ENCODE measurements around the gene DHRS2.

Gene DHRS2

DNA sequence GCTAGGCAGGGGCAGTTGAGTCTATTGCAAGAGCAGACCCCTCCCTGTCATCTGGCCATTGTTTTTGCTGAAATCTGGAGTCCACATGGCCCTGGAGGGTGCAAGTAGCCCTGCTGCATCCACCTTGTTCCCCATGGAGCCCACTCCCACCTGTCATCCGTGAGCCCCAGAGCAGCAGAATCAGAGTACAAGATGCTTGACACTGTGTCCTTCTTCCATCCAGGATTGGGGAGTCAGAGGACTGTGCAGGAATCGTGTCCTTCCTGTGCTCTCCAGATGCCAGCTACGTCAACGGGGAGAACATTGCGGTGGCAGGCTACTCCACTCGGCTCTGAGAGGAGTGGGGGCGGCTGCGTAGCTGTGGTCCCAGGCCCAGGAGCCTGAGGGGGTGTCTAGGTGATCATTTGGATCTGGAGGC is 8.8 kb downstream of the DHRS2 start:
- ChIA-PET POLR2A (no interaction called here), CTCF (interaction anchor here (1.5 kb wide), 1 partner anchor 13 kb away, joined by 5 read pairs; no protein-coding TSS in a partner anchor)
- TF ChIP-seq BHLHE40 (IDR thresholded peaks at IDR 0.05; ENCODE audit: borderline replicate concordance) (no peak), TARDBP (IDR thresholded peaks at IDR 0.05) (no peak), ARNT (IDR thresholded peaks at IDR 0.05) (no peak), NFRKB (IDR thresholded peaks at IDR 0.05) (no peak), CTBP1 (IDR thresholded peaks at IDR 0.05; ENCODE audit: borderline replicate concordance) (no peak), SP1 (IDR thresholded peaks at IDR 0.05) (no peak), ELF4 (IDR thresholded peaks at IDR 0.05) (no peak), FOXK2 (IDR thresholded peaks at IDR 0.05) (no peak), HDGF (IDR thresholded peaks at IDR 0.05; ENCODE audit: borderline replicate concordance) (no peak), ZNF384 (IDR thresholded peaks at IDR 0.05) (no peak), L3MBTL2 (conservative IDR thresholded peaks at IDR 0.05) (no peak), LEF1 (IDR thresholded peaks at IDR 0.05; ENCODE audit: borderline replicate concordance) (no peak), FOXA1 (IDR thresholded peaks at IDR 0.05) (no peak), SUZ12 (IDR thresholded peaks at IDR 0.05) (no peak), FOXM1 (IDR thresholded peaks at IDR 0.05; ENCODE audit: borderline replicate concordance) (no peak)
- TF ChIP-seq, protein P1, sequence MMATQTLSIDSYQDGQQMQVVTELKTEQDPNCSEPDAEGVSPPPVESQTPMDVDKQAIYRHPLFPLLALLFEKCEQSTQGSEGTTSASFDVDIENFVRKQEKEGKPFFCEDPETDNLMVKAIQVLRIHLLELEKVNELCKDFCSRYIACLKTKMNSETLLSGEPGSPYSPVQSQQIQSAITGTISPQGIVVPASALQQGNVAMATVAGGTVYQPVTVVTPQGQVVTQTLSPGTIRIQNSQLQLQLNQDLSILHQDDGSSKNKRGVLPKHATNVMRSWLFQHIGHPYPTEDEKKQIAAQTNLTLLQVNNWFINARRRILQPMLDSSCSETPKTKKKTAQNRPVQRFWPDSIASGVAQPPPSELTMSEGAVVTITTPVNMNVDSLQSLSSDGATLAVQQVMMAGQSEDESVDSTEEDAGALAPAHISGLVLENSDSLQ (IDR thresholded peaks at IDR 0.05) = no peak
- DNase-seq (ENCODE audit: extremely low spot score) = no peak

GRCh38 chr14:23645504-23645811 is 9.3 kb downstream of the DHRS2 start:
- TF ChIP-seq SP1 (IDR thresholded peaks at IDR 0.05) = no peak
- DNase-seq (ENCODE audit: extremely low spot score) = no peak
- ChIA-PET CTCF (interaction anchor here (1.5 kb wide), 1 partner anchor 13 kb away, joined by 5 read pairs; no protein-coding TSS in a partner anchor), POLR2A (no interaction called here)

- ChIA-PET CTCF (interaction anchor here (1.0 to 1.5 kb wide), 2 partner anchors 13 to 14 kb away, joined by 3 to 5 read pairs; no protein-coding TSS in a partner anchor), POLR2A (no interaction called here)
- no peak for TF ChIP-seq SUZ12 (IDR thresholded peaks at IDR 0.05)
- no peak for TF ChIP-seq ELF4 (IDR thresholded peaks at IDR 0.05)
- no peak for TF ChIP-seq BHLHE40 (IDR thresholded peaks at IDR 0.05; ENCODE audit: borderline replicate concordance)
- TF ChIP-seq FOXK2 (IDR thresholded peaks at IDR 0.05) = no peak
- no peak for TF ChIP-seq FOXA1 (IDR thresholded peaks at IDR 0.05)
- TF ChIP-seq L3MBTL2 (conservative IDR thresholded peaks at IDR 0.05) = no peak
- TF ChIP-seq LEF1 (IDR thresholded peaks at IDR 0.05; ENCODE audit: borderline replicate concordance) = no peak
- TF ChIP-seq, protein P1 (IDR thresholded peaks at IDR 0.05) = no peak
- no peak for TF ChIP-seq ZNF384 (IDR thresholded peaks at IDR 0.05)
- no peak for TF ChIP-seq TARDBP (IDR thresholded peaks at IDR 0.05)
- no peak for TF ChIP-seq FOXM1 (IDR thresholded peaks at IDR 0.05; ENCODE audit: borderline replicate concordance)
- no peak for TF ChIP-seq NFRKB (IDR thresholded peaks at IDR 0.05)
- TF ChIP-seq HDGF (IDR thresholded peaks at IDR 0.05; ENCODE audit: borderline replicate concordance) = no peak
- no peak for TF ChIP-seq ARNT (IDR thresholded peaks at IDR 0.05)
- no peak for TF ChIP-seq CTBP1 (IDR thresholded peaks at IDR 0.05; ENCODE audit: borderline replicate concordance)
- TF ChIP-seq SP1 (IDR thresholded peaks at IDR 0.05) = no peak
- DNase-seq (ENCODE audit: extremely low spot score) = no peak
Measured at GRCh38 chr14:23645812-23646647, 9.9 kb downstream of the DHRS2 start.

DNA sequence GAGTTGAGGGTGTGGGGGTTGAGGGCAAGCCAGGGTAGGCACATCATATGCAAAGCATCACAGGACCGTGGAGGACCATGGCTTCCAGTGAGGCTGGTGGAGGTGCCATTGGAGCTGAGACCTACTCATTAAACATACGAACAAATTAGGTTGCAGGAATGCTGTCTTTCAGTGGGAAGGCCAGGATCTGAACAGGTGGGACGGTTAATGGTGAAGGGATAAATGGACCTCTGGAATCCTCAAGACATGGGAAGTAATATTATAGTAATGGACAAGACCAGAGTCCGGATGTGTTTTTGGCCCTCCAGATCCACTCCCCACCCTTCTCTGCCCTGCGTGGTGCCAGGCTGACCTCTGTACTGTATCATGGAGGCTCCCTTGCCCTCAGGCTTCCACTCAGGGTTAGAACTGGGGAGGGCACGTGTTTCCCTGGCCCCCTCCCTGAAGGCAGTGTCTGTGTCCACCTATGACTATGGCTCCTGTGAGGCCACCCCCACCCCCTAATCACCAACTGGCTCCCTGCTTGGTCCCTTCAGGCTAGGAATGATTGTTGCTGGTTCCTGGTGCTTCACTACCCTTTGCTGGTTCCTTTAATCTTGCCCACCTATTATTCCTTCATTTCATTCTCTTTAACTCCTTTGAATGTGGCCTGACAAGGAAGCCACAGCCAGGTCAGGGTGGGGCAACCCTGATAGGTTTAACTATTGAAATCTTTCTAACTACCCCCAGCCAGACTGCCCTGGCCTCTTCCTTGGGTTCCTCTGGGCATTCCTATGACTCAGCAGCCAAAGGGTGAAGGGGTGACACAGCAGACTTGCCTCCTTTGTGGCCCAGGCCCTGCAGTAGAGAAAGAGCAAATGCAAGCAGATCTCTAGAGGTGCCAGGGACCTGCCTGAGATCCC is 10.7 kb downstream of the DHRS2 start:
- ChIA-PET CTCF (interaction anchor here (1.0 to 1.1 kb wide), 2 partner anchors 14 to 15 kb away, joined by 3 read pairs; no protein-coding TSS in a partner anchor), POLR2A (no interaction called here)
- DNase-seq (ENCODE audit: extremely low spot score) = no peak
- TF ChIP-seq CTBP1 (IDR thresholded peaks at IDR 0.05; ENCODE audit: borderline replicate concordance) (no peak), SP1 (IDR thresholded peaks at IDR 0.05) (no peak), ELF4 (IDR thresholded peaks at IDR 0.05) (no peak), FOXK2 (IDR thresholded peaks at IDR 0.05) (no peak), SUZ12 (IDR thresholded peaks at IDR 0.05) (no peak), ZNF384 (IDR thresholded peaks at IDR 0.05) (no peak), ARNT (IDR thresholded peaks at IDR 0.05) (no peak), LEF1 (IDR thresholded peaks at IDR 0.05; ENCODE audit: borderline replicate concordance) (no peak), NFRKB (IDR thresholded peaks at IDR 0.05) (no peak), FOXM1 (IDR thresholded peaks at IDR 0.05; ENCODE audit: borderline replicate concordance) (no peak)
- TF ChIP-seq, protein P1 (IDR thresholded peaks at IDR 0.05) = no peak

DNA sequence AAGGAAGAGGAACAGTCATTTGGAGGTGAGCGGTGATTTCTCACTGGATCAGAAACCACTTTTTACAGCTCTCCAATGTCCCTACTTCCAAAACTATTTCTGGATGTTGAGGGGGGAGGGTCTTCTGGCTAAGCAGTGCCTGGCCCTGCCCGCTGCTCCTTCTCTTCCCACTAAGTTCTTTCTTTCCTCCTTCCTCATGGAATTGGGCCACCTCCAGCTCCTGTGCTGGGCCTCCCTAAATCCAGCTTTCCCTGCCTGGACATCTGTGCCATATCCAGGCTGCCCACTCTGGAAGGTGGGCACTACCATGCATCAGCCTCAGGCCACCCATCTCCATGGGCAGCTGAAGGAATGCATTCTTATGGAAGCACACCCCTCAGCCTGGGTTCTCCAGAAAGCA is 11.5 kb downstream of the DHRS2 start:
- TF ChIP-seq, protein P1 (IDR thresholded peaks at IDR 0.05) = no peak
- TF ChIP-seq LEF1 (IDR thresholded peaks at IDR 0.05; ENCODE audit: borderline replicate concordance) (no peak), FOXK2 (IDR thresholded peaks at IDR 0.05) (no peak), NFRKB (IDR thresholded peaks at IDR 0.05) (no peak), BHLHE40 (IDR thresholded peaks at IDR 0.05; ENCODE audit: borderline replicate concordance) (no peak), SUZ12 (IDR thresholded peaks at IDR 0.05) (no peak), CTBP1 (IDR thresholded peaks at IDR 0.05; ENCODE audit: borderline replicate concordance) (no peak), TARDBP (IDR thresholded peaks at IDR 0.05) (no peak)
- ChIA-PET POLR2A (no interaction called here), CTCF (interaction anchor here (1.1 kb wide), 1 partner anchor 16 kb away, joined by 3 read pairs; no protein-coding TSS in a partner anchor)
- no peak for DNase-seq (ENCODE audit: extremely low spot score)
